ENCODE data around the gene FBXW10.
"Not testable (repeated sequence)": the region's sequence is repeated elsewhere in the genome, so short reads cannot be mapped to it uniquely, and the experiment has no call there.

Gene FBXW10

GRCh38 chr17:18827613-18828012, 83.8 kb downstream of the FBXW10 start:
- DNase-seq (ENCODE audit: low read depth in 2 of 2): not testable (repeated sequence)

Measured in stimulated activated CD8-positive, alpha-beta memory T cell treated with anti-CD3 and anti-CD28 coated beads, Interleukin-2, amount 100 ng/mL, for 1 hour (primary cell).